HG03095 (cell line): ENCODE measurements around the gene IGF2BP1.
"Not testable (repeated sequence)": the region's sequence is repeated elsewhere in the genome, so short reads cannot be mapped to it uniquely, and the experiment has no call there.

Experiments used
- ATAC-seq: cut with Tn5 transposase; IDR thresholded peaks from one replicate; pipeline ENCODE4 v1.9.1; 2021; ENCODE audit warnings: moderate library complexity; ENCODE audit not compliant: unreplicated experiment

The IGF2BP1 gene

DNA sequence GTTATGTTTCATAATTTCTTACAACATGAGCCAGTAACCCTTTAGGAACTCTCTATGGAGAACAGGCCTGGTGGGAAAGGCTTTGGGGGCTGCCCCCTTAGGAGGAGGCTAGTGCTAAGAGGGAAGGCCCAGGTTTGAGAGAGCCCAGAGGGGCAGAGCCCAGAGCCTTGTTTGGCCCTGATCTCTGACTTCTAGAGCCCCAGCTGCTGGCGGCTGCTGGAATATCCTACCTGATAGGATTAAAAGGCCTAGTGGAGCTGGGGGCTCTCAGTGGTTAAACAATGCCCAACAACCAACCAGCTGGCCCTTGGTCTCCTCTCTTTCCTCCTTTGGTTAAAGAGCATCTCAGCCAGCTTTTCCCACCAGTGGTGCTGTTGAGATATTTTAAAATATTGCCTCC, 54.1 kb downstream of the IGF2BP1 start:
- no peak for ATAC-seq

DNA sequence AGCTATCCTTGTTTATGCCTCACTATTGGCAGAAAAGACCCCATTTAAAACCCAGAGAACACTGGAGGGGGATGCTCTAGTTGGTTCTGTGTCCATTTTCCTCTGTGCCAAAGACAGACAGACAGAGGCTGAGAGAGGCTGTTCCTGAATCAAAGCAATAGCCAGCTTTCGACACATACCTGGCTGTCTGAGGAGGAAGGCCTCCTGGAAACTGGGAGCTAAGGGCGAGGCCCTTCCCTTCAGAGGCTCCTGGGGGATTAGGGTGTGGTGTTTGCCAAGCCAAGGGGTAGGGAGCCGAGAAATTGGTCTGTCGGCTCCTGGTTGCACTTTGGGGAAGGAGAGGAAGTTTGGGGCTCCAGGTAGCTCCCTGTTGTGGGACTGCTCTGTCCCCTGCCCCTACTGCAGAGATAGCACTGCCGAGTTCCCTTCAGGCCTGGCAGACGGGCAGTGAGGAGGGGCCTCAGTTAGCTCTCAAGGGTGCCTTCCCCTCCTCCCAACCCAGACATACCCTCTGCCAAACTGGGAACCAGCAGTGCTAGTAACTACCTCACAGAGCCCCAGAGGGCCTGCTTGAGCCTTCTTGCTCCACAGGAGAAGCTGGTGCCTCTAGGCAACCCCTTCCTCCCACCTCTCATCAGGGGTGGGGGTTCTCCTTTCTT, 56.1 kb downstream of the IGF2BP1 start:
- ATAC-seq, result no peak

DNA sequence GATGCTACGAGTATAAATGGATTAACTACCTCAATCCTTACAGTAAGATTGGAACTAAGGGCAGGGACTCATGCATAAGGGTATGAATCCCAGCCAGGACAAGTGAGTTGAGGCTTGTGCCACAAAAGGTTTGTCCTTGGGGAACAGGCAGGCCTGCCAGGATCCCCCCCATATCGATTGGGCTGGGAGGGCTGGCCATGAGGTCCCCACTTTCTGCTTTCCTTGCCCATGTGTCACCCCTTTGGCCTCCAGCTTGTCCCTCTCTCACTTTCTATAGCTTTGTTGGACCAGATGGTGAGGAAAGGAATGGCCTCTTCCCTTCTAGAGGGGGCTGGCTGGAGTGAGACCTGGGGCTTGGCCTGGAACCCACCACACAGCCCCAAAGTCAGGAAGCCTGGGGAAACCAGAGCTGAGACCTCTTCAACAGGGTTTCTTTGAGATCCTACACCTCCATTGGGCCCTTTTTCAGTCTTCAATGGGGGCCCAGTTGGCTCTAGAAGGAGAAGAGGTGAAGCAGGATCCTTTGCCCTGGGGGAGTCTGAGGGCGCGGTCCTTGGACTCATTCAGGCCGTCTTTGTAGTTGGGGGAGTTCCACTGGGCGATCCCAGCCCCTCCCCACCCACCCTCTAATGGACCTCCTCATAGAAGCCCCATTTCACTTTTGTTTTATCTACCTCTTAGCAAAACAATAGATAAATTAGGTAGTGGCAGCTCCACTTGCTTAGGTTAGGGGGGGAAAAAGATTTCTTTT, 57.3 kb downstream of the IGF2BP1 start:
- ATAC-seq, result no peak

DNA sequence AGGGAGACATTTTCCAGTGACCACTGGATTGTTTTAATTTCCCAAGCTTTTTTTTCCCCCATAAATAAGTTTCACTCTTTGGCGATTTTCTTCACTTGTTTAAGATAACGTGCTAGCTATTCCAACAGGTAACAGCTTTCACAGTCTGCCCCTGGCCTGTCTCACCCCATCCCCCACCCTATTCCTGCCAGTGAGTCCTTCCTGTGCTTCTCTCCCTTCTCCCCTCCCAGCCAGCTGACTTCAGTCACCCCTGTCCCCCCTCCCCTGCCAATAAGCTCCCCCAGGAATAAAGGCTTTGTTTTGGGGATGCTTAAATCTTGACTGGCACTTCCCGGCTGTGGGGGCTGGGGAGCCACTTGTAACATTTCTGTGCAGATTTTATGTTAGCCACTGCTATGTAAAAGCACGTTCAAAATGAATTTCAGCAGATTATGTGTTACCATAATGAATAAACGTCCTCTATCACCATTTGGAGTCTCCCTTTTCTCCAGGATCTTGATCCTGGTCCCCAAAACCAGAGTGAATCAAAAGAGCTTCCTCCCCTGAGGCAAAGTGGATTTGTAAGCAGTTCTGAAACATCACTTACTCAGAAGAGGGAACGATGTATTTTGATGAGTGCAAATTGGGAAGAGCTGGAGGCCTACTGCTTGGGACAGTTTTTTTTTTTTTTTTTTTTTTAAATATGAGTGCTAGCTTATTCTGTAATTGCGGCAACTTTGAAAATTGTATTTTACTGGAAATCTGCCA, 58.2 kb downstream of the IGF2BP1 start:
- no peak for ATAC-seq

GRCh38 chr17:49061524-49061943, 64.3 kb downstream of the IGF2BP1 start:
- no peak for ATAC-seq

GRCh38 chr17:49063652-49064051, 66.5 kb downstream of the IGF2BP1 start:
- no peak for ATAC-seq

- ATAC-seq, result no peak
Observed at GRCh38 chr17:49067163-49067562, 70.0 kb downstream of the IGF2BP1 start.

GRCh38 chr17:49069585-49070273, 72.5 kb downstream of the IGF2BP1 start:
- no peak for ATAC-seq

DNA sequence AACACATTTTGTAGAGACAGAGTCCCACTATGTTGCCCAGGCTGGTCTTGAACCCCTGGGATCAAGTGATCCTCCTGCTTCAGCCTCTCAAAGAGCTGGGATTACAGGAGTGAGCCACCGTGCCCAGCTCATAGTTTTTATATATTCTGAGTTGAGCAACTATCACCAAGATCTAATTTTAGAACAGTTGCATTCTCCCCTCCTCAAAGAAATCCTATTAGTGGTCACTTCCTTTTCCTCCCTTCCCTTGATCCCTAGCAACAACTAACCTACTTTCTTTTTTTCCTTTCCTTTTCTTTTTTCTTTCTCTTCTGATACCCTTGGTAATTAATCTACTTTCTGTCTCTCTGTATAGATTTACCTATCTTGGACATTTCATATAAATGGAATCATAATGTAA, 73.9 kb downstream of the IGF2BP1 start:
- ATAC-seq, result no peak

GRCh38 chr17:49074851-49075540, 77.8 kb downstream of the IGF2BP1 start:
- no peak for ATAC-seq

GRCh38 chr17:49076573-49077384, 79.6 kb downstream of the IGF2BP1 start:
- no peak for ATAC-seq

DNA sequence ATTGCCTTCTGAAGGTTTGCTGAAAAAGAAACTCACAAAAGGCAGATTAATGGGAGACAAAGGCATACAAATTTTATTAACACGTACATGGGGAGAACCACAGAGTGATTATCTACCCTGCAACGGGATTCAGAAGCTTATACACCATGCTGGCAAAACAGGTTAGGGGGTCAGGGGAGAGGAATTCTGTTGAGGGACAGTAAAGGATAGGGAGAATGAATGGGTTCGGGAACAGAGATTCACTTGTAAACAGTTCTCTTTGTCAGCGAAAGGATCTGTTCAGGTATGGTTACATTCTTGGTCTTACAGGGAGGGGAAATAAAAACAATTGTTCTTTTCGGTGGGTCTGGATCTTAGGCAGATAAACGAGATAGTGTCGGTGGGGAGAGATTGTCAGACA, 81.1 kb downstream of the IGF2BP1 start:
- ATAC-seq, result no peak

DNA sequence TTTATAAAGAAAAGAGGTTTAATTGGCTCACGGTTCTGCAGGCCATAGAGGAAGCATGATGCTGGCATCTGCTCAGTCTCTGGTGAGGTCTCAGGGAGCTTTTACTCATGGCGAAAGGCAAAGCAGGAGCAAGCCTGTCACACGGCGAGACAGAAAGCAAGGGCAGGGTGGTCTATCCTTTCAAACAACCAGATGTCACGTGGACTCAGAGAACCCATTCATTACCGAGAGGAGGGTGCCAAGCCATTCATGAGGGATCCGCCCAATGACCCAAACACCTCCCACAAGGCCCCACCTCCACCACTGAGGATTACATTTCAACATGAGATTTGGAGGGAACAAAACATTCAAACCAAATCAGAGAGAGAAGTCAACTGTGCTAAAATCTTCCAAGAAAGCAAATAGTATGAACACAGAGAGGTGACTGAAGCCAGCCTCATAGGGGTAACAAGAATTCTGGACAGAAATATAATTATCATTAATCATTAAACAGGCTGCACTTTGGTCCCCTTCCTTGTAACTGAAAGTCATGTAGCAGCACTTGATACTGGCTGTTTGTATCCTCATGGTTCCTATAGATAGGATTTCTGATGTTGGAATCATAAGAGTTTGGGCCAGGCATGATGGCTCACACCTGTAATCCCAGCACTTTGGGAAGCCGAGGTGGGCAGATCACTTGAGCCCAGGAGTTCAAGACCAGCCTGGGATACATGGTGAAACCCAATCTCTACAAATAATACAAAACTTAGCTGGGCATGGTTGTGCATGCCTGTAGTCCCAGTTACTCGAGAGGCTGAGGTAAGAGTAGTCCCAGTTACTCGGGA, 82.9 kb downstream of the IGF2BP1 start:
- no peak for ATAC-seq

GRCh38 chr17:49082231-49082630, 85.0 kb downstream of the IGF2BP1 start:
- no peak for ATAC-seq

DNA sequence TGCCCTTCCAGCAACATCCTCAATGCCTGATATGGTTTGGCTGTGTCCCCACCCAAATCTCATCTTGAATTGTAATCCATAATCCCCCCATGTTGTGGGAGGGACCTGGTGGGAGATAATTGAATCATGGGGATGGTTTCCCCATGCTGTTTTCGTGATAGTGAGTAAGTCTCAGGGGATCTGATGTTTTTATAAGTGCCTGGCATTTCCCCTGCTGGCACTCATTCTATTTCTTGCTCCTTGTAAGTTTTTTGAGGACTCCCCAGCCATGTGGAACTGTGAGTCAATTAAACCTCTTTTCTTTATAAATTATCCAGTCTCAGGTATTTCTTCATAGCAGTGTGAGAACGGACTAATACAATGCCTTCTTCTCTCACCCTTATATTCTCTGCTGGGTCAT, 87.9 kb downstream of the IGF2BP1 start:
- not testable (repeated sequence) for ATAC-seq

- ATAC-seq, result no peak
Observed at GRCh38 chr17:49085565-49086315, 88.6 kb downstream of the IGF2BP1 start.

- ATAC-seq, result no peak
Observed at GRCh38 chr17:49086316-49086605, 89.1 kb downstream of the IGF2BP1 start.

DNA sequence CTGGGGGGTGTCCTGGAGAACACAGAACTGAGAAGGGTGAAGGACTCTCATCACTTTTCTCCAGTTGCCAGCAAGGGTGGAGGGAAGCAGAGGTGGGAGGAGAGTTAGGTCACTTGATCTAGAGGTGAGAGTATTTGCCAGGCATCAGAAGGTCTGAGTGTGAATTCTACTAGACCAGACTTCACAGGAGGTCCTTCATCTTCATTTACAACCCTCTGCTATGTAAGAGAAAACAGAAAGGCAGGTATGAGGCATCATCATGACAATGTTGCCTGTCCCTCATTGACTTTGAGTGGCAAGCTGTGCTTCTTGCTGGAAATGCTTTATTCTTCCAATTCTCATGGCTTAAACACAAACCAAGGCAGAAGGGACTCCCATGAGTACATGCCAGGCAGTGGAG, 89.5 kb downstream of the IGF2BP1 start:
- ATAC-seq, result no peak

GRCh38 chr17:49089094-49089493, 91.9 kb downstream of the IGF2BP1 start:
- no peak for ATAC-seq
